ENCODE results near the gene ASCL3. TPM values are rescaled to one million over a fixed set of nuclear protein-coding genes. Genes with fewer than 3 reads are reported as not detected.
A peak's percentile ranks its signal among the peaks of the same experiment; 100 is the strongest.

The ASCL3 gene
- total RNA-seq, 4 donors from 2014 or later, result not detected

DNA sequence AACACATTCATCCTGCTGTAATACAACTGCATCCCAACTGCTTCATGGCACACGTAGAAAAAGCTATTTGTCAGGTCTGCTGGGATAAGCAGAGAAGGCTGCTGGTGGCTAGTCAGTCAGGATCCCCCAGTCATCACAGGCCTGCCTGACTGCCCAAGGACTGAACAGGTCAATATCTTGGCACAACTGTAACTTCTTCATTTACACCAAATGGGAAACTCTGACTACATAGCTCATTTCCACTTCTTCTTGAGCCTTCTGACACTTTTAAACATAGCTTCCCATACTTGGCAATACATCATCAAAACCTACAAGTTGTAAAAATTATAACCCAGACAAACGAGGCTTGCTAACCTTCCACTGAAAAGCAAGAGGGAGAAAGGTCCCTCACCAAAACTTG, 18.6 kb upstream of the ASCL3 start:
- no peak for DNase-seq
- Histone ChIP-seq H3K27ac (no peak overlapping the region), H3K4me3 (no peak overlapping the region), H3K36me3 (peaks cover 0 to 4% (median 0%) of the 10 kb centered on the region in 4 donors), H3K4me1 (peaks cover 16 to 35% (median 25%) of the 10 kb centered on the region in 4 donors), H3K27me3 (no peaks in the 10 kb centered on the region), H3K9me3 (no peaks in the 10 kb centered on the region)
- intact Hi-C loops (cut with DNase I; ENCODE audit: low total_unique reads), result loop anchor here (5.0 kb wide), 2 partner anchors 49 to 279 kb away; partner anchors contain the start of genes AKIP1, RPL27A and TRIM66
- WGBS, 2 donors (ENCODE audit: low coverage in 1 of 2), result 50 to 62% methylated on average over 2 of the region's 2 CpGs
- TF ChIP-seq EP300 (IDR thresholded peaks at IDR 0.05; ENCODE audit: low read depth), result no peak
- TF ChIP-seq, protein P1, sequence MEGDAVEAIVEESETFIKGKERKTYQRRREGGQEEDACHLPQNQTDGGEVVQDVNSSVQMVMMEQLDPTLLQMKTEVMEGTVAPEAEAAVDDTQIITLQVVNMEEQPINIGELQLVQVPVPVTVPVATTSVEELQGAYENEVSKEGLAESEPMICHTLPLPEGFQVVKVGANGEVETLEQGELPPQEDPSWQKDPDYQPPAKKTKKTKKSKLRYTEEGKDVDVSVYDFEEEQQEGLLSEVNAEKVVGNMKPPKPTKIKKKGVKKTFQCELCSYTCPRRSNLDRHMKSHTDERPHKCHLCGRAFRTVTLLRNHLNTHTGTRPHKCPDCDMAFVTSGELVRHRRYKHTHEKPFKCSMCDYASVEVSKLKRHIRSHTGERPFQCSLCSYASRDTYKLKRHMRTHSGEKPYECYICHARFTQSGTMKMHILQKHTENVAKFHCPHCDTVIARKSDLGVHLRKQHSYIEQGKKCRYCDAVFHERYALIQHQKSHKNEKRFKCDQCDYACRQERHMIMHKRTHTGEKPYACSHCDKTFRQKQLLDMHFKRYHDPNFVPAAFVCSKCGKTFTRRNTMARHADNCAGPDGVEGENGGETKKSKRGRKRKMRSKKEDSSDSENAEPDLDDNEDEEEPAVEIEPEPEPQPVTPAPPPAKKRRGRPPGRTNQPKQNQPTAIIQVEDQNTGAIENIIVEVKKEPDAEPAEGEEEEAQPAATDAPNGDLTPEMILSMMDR (IDR thresholded peaks at IDR 0.05), result no peak
- TF ChIP-seq POLR2AphosphoS5 (IDR thresholded peaks at IDR 0.05), result no peak
- TF ChIP-seq POLR2A (IDR thresholded peaks at IDR 0.05), result no peak
- in situ Hi-C loops (cut with MboI; ENCODE audit: low pct_ligation_motif_present in 1 of 4, low pct_unique_long_range_greater_than_20kb in 1 of 4, low sequenced_read_pairs in 3 of 4), result loop anchor here in 3 of 4 donors (25.0 kb wide), 1 partner anchor 274 kb away; the partner anchor contains the start of genes RPL27A (in 3 of the 3) and TRIM66 (in 3 of the 3)

DNA sequence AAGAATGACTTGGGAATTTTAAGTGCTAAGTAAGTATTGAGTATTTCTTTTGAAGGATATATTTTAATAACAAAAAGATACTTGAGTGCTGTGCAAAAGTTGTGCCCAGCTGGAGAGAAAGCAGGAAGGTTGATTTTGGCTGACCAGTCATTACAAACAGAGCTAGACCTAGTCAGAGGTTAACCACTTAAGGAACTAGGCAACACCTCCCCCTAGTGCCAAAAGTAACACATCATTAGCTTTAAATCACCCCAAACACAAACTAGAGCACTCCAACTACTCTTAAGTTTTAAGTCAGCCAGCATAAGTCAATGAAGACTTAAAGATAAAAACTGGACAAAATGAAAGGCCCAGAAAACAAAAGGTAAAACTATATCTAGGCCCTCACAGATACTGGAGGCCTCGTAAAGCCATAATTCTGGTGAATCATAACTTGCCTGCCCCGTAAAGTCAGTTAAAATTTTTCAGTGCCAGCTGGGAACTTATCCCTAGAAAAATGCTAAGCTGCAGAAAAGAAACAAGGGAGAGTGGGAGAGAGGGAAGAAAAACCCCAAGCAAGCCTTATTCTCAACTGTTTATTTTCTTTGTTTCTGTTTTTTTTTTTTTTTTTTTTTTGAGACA, 16.8 kb upstream of the ASCL3 start:
- WGBS, 2 donors (ENCODE audit: low coverage in 1 of 2), result 25 to 36% methylated on average over 2 of the region's 2 CpGs
- in situ Hi-C loops (cut with MboI; ENCODE audit: low pct_ligation_motif_present in 1 of 4, low pct_unique_long_range_greater_than_20kb in 1 of 4, low sequenced_read_pairs in 3 of 4), result loop anchor here in 3 of 4 donors (25.0 kb wide), 1 partner anchor 272 kb away; the partner anchor contains the start of genes RPL27A (in 3 of the 3) and TRIM66 (in 3 of the 3)
- Histone ChIP-seq H3K9me3 (no peaks in the 10 kb centered on the region), H3K4me1 (peaks cover 13 to 27% (median 20%) of the 10 kb centered on the region in 4 donors), H3K27me3 (no peaks in the 10 kb centered on the region), H3K27ac (peak overlapping the region; percentile 47 to 74 (median 68)), H3K36me3 (peaks cover 0 to 19% (median 4%) of the 10 kb centered on the region in 4 donors), H3K4me3 (no peak overlapping the region)
- TF ChIP-seq POLR2AphosphoS5 (IDR thresholded peaks at IDR 0.05) (no peak), POLR2A (IDR thresholded peaks at IDR 0.05) (no peak), EP300 (IDR thresholded peaks at IDR 0.05; ENCODE audit: low read depth) (no peak)
- TF ChIP-seq, protein P1 (IDR thresholded peaks at IDR 0.05), result peak; percentile 48 to 65 (median 49)
- intact Hi-C loops (cut with DNase I; ENCODE audit: low total_unique reads), result loop anchor here (5.0 kb wide), 2 partner anchors 47 to 277 kb away; partner anchors contain the start of genes AKIP1, RPL27A and TRIM66
- DNase-seq, result peak; percentile 15

DNA sequence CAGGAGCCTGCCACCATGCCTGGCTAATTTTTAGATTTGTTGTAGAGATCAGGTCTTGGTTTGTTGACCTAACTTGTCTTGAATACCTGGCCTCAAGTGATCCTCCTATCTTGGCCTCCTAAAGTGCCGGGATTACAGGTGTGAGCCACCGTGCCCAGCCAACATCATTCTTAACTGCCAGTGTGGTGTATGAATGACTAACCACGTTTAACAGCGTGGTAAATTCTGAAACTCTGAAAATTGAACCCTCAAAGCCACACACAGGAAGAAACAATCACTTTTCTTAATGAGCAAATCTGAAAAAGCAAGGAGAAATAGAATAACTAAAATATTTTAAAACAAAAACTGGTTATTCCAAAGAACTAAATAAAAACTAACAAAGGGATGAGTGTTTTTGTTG, 14.0 kb upstream of the ASCL3 start:
- intact Hi-C loops (cut with DNase I; ENCODE audit: low total_unique reads) (no loop called here), in situ Hi-C loops (cut with MboI; ENCODE audit: low pct_ligation_motif_present in 1 of 4, low pct_unique_long_range_greater_than_20kb in 1 of 4, low sequenced_read_pairs in 3 of 4) (loop anchor here in 3 of 4 donors (25.0 kb wide), 1 partner anchor 270 kb away; the partner anchor contains the start of genes RPL27A (in 3 of the 3) and TRIM66 (in 3 of the 3))
- peaks cover 3 to 14% (median 8%) of the 10 kb centered on the region in 4 donors for H3K4me1 ChIP-seq
- H3K4me3 ChIP-seq, result no peak overlapping the region
- no peak for DNase-seq
- H3K9me3 ChIP-seq, result no peaks in the 10 kb centered on the region
- no peak for TF ChIP-seq POLR2AphosphoS5 (IDR thresholded peaks at IDR 0.05)
- no peak for TF ChIP-seq POLR2A (IDR thresholded peaks at IDR 0.05)
- TF ChIP-seq EP300 (IDR thresholded peaks at IDR 0.05; ENCODE audit: low read depth), result no peak
- TF ChIP-seq, protein P1 (IDR thresholded peaks at IDR 0.05), result no peak
- WGBS, 2 donors (ENCODE audit: low coverage in 1 of 2), result 67 to 77% methylated on average over 2 to 4 of the region's 4 CpGs
- H3K36me3 ChIP-seq, result peaks cover 0 to 39% (median 12%) of the 10 kb centered on the region in 4 donors
- H3K27ac ChIP-seq, result no peak overlapping the region
- H3K27me3 ChIP-seq, result no peaks in the 10 kb centered on the region

DNA sequence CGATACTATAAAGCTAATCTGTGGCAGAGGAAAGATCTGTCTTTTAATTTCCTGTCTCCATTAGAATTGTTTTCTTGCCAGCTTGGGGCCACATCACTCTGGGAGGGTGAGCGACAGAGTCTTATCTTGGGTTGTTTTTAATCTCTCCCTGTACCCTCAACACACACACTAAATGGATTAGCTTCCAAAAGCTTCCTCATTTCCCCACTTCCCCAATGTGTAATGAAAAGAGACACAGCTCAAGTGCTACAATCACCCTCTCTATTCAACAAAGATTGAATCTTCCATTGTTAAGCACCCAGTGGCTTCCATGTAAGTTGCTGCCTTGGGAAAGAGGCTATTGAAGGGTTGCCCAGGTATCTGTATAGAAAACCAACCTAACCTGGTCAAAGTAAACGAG, 6.1 kb upstream of the ASCL3 start:
- 74 to 85% methylated on average over 3 of the region's 3 CpGs for WGBS, 2 donors (ENCODE audit: low coverage in 1 of 2)
- intact Hi-C loops (cut with DNase I; ENCODE audit: low total_unique reads) (no loop called here), in situ Hi-C loops (cut with MboI; ENCODE audit: low pct_ligation_motif_present in 1 of 4, low pct_unique_long_range_greater_than_20kb in 1 of 4, low sequenced_read_pairs in 3 of 4) (no loop called here)
- H3K9me3 ChIP-seq, result no peaks in the 10 kb centered on the region
- no peaks in the 10 kb centered on the region for H3K27me3 ChIP-seq
- TF ChIP-seq EP300 (IDR thresholded peaks at IDR 0.05; ENCODE audit: low read depth) (no peak), POLR2AphosphoS5 (IDR thresholded peaks at IDR 0.05) (no peak), POLR2A (IDR thresholded peaks at IDR 0.05) (no peak)
- H3K27ac ChIP-seq, result no peak overlapping the region
- no peak for DNase-seq
- H3K4me1 ChIP-seq, result no peaks in the 10 kb centered on the region
- H3K36me3 ChIP-seq, result peaks cover 0 to 55% (median 18%) of the 10 kb centered on the region in 4 donors
- H3K4me3 ChIP-seq, result no peak overlapping the region
